22Rv1 (cell line): ENCODE data around the gene BCL11B.

Experiments used
- H3K27ac ChIP-seq: fragments of 450-650 bp; 2 replicates; pipeline ENCODE4 v1.5.1; 2017
- CTCF ChIP-seq: fragments of 450-650 bp; IDR thresholded peaks from 2 replicates; pipeline ENCODE4 v1.5.1; 2017; ENCODE audit warnings: mild to moderate bottlenecking
- ZFX ChIP-seq: fragments of 450-650 bp; IDR thresholded peaks from 2 replicates; pipeline ENCODE4 v1.6.1; 2017; ENCODE audit warnings: antibody characterized with exemption, borderline replicate concordance

Gene BCL11B

GRCh38 chr14:99271951-99272631, at the start of gene BCL11B:
Gene BCL11B, minus strand, starts transcription at chr14:99272197. Its CDS starts 979 bp downstream, at chr14:99271218.
- no peak for TF ChIP-seq ZFX
- TF ChIP-seq CTCF = peak; percentile 60
- no peak within 1 kb of the TSS for H3K27ac ChIP-seq

DNA sequence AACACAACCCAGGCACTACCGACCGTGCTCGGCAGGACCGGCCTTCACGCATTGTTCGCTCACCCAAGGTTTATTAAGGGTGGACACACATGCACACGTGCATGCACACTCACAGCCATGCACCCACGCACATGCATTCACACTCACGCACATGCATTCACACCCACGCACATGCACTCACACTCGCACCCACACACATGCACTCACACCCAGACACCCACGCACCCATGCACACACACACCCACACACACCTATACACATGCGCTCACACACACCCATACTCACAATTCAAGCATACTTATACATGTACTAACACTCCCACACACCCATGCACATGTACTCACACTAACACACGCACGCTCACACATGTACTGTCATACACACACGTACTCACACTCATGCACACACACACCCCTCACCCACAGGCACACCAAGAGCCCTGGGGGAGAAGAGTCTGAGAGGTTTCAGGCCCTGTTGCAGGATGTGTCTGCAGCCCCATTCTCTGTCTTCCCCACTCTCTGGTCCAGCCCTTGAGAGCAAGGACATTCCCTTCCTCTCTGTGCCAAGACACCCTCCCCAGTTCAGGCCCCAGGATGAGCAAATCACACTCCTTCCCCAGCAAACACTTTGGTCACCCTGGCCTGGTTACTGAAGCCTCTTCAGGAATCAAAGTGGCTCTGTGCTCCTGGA, 49.4 kb upstream of the BCL11B start:
- TF ChIP-seq ZFX = no peak
- no peak for TF ChIP-seq CTCF
- H3K27ac ChIP-seq = no peak overlapping the region

DNA sequence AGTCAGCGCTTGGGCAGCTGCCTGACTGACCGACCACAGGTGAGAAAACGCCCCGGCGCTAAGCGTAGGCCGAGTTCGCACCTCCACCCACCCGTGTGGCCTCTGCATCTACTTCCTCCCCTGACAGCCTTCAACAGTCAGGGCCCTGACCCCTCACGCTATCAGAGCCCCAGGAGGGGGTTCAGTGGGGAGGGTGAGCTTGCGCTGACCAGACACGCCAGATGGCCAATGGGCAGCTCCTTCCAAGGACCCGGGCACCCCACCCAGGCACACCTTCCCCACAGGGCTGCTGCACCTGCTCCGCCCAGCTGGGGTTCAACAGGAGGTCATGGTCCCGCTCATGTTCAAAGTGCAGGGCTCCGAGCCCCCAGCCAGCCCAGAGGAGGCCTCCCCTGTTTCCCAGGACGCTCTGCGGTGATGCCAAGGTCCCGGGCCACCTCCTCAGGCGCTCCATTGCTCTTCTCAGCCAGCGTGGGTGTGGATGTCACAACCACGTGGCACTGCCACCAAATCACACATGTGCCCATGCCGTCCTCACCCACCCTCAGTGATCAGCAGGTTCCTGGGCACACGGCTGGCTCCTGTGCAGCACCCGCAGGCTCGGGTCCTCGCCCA, 48.7 kb upstream of the BCL11B start:
- TF ChIP-seq CTCF = no peak
- TF ChIP-seq ZFX = no peak
- H3K27ac ChIP-seq = no peak overlapping the region

DNA sequence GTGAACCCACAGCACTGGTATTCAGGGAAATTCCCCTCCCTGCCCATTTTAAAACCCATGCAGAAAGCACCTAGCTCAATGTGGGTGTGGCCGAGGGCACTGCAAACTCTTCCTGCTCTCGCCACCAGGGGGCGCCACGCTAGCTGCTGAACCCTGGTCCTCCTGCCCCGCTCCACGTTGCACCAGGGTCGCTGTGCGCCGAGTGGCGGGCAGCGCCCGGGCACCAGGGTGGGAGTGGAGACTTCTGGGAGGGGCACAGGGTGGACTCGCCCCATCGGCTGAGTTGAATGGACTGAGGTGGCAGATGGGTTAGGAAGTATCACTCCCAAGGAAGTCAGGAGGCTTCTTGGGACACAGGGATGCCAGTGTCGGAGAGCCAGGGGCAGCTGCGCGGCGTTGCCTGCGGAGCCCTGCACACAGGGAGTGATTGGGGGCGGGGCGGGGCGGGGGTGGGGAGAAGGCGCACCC, 48.1 kb upstream of the BCL11B start:
- TF ChIP-seq ZFX = no peak
- TF ChIP-seq CTCF = peak; percentile 98
- H3K27ac ChIP-seq = no peak overlapping the region

DNA sequence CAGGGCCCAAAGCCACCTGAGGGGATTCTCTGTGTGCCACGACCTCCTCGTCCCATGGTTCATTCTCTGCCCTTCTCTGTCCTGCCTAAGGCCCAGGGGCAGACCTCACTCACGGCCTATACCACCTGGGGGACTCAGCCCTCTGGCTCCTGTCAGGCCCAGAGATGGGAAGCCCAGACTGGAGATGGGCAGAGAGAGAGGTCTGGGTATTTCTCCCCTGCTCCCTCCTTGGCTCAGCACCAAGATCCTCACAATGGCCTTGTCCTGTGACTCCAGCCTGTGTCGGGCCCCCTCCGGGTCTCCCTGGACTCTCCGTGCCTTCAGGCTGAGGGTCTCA, 46.9 kb upstream of the BCL11B start:
- H3K27ac ChIP-seq = no peak overlapping the region
- TF ChIP-seq CTCF = no peak
- no peak for TF ChIP-seq ZFX

GRCh38 chr14:99318091-99318958, 46.3 kb upstream of the BCL11B start:
- no peak overlapping the region for H3K27ac ChIP-seq
- TF ChIP-seq CTCF (no peak), ZFX (no peak)
